SK-MEL-5 (cell line): ENCODE measurements around the gene PLD1. TPM values are rescaled to one million over a fixed set of nuclear protein-coding genes. Genes with fewer than 3 reads are reported as not detected.

Source experiments
- DNase-seq: peaks from one replicate; pipeline ENCODE4 v3.0.0-alpha.2; 2016; ENCODE audit warnings: low read depth, low spot score
- in situ Hi-C: cut with HindIII; loops from 2 replicates; pipeline ENCODE4 v1.10.0; 2016; ENCODE audit warnings: low sequenced_read_pairs, high pct_unique_total_duplicates, low pct_unique_long_range_greater_than_20kb
- total RNA-seq: library from RNA; depleted of rRNA; stranded (reverse); fragments of >200 nt; shearing (Covaris generic); gene quantifications from 2 replicates; pipeline ENCODE4 v1.2.3, GENCODE V29; 2014

PLD1 gene
- total RNA-seq, 1 experiment from 2014 or later, result 87.7 TPM

- DNase-seq, result peak; percentile 99
- in situ Hi-C loops, result no loop called here
Observed at GRCh38 chr3:171788546-171789351, 21.5 kb downstream of the PLD1 start.

- in situ Hi-C loops, result no loop called here
- no peak for DNase-seq
Observed at GRCh38 chr3:171786997-171787396, 23.3 kb downstream of the PLD1 start.

- no peak for DNase-seq
- in situ Hi-C loops, result no loop called here
Observed at GRCh38 chr3:171784937-171785336, 25.3 kb downstream of the PLD1 start.

- in situ Hi-C loops, result no loop called here
- DNase-seq, result peak; percentile 81
Observed at GRCh38 chr3:171784387-171784786, 25.9 kb downstream of the PLD1 start.

- no peak for DNase-seq
- in situ Hi-C loops, result no loop called here
Observed at GRCh38 chr3:171783626-171784025, 26.7 kb downstream of the PLD1 start.

GRCh38 chr3:171783086-171783485, 27.2 kb downstream of the PLD1 start:
- no peak for DNase-seq
- in situ Hi-C loops, result no loop called here

GRCh38 chr3:171782617-171783016, 27.7 kb downstream of the PLD1 start:
- in situ Hi-C loops, result no loop called here
- no peak for DNase-seq

- peak; percentile 98 for DNase-seq
Observed at GRCh38 chr3:171781711-171782127, 28.6 kb downstream of the PLD1 start.

GRCh38 chr3:171778493-171778892, 31.8 kb downstream of the PLD1 start:
- in situ Hi-C loops, result no loop called here
- peak; percentile 99 for DNase-seq

More at GRCh38 chr3:171781711-171782127, 28.6 kb downstream of the PLD1 start:
- in situ Hi-C loops, result no loop called here

GRCh38 chr3:171777596-171777995, 32.7 kb downstream of the PLD1 start:
- no peak for DNase-seq
- in situ Hi-C loops, result no loop called here

- DNase-seq, result peak; percentile 84
- in situ Hi-C loops, result no loop called here
Observed at GRCh38 chr3:171776839-171777583, 33.3 kb downstream of the PLD1 start.

GRCh38 chr3:171776411-171776810, 33.9 kb downstream of the PLD1 start:
- in situ Hi-C loops, result no loop called here
- peak; percentile 98 for DNase-seq

- in situ Hi-C loops, result no loop called here
- peak; percentile 65 for DNase-seq
Observed at GRCh38 chr3:171775943-171776342, 34.3 kb downstream of the PLD1 start.

- DNase-seq, result no peak
- in situ Hi-C loops, result no loop called here
Observed at GRCh38 chr3:171774521-171774920, 35.8 kb downstream of the PLD1 start.

- in situ Hi-C loops, result no loop called here
Observed at GRCh38 chr3:171772427-171773056, 37.7 kb downstream of the PLD1 start.

GRCh38 chr3:171770689-171771620, 39.3 kb downstream of the PLD1 start:
- in situ Hi-C loops, result no loop called here
- peak; percentile 96 for DNase-seq

More at GRCh38 chr3:171772427-171773056, 37.7 kb downstream of the PLD1 start:
- DNase-seq, result peak; percentile 89

GRCh38 chr3:171769461-171769860, 40.8 kb downstream of the PLD1 start:
- in situ Hi-C loops, result no loop called here
- no peak for DNase-seq
